H9 (cell line): ENCODE data around the gene ILDR2. TPM values are rescaled to one million over a fixed set of nuclear protein-coding genes. Genes with fewer than 3 reads are reported as not detected.

Experiments
- DNase-seq: peaks from one replicate; pipeline ENCODE4 v3.0.0-alpha.2; 2017
- H2AFZ ChIP-seq: one replicate; pipeline ENCODE4 v1.6.1; 2013; ENCODE audit warnings: mild to moderate bottlenecking, low read length, control low read depth, moderate library complexity
- H2AK5ac ChIP-seq: 2 replicates; pipeline ENCODE4 v1.6.1; 2013; ENCODE audit warnings: low read length, control low read depth, mixed read lengths; ENCODE audit not compliant: insufficient read length
- H2BK120ac ChIP-seq: one replicate; pipeline ENCODE4 v1.6.1; 2013; ENCODE audit warnings: low read depth, mild to moderate bottlenecking, low read length, control low read depth, inconsistent platforms; ENCODE audit not compliant: poor library complexity, severe bottlenecking
- H2BK12ac ChIP-seq: 2 replicates; pipeline ENCODE4 v1.6.1; 2013; ENCODE audit warnings: low read length, control low read depth, mixed read lengths, low read depth; ENCODE audit not compliant: insufficient read length
- H2BK15ac ChIP-seq: 2 replicates; pipeline ENCODE4 v1.6.1; 2013; ENCODE audit warnings: low read depth, low read length, control low read depth
- H2BK20ac ChIP-seq: one replicate; pipeline ENCODE4 v1.6.1; 2013; ENCODE audit warnings: low read depth, mild to moderate bottlenecking, low read length, control low read depth, inconsistent platforms; ENCODE audit not compliant: poor library complexity, severe bottlenecking
- H2BK5ac ChIP-seq: 2 replicates; pipeline ENCODE4 v1.6.1; 2013; ENCODE audit warnings: low read length, control low read depth, mixed read lengths; ENCODE audit not compliant: insufficient read length
- H3K14ac ChIP-seq: 2 replicates; pipeline ENCODE4 v1.6.1; 2013; ENCODE audit warnings: low read length, control low read depth; ENCODE audit not compliant: insufficient read depth
- H3K18ac ChIP-seq: 2 replicates; pipeline ENCODE4 v1.6.1; 2013; ENCODE audit warnings: low read depth, mild to moderate bottlenecking, mixed read lengths, low read length, control low read depth; ENCODE audit not compliant: insufficient read length
- H3K23ac ChIP-seq: 2 replicates; pipeline ENCODE4 v1.6.1; 2013; ENCODE audit warnings: low read length, control low read depth, mixed read lengths, low read depth; ENCODE audit not compliant: insufficient read length
- H3K23me2 ChIP-seq: 2 replicates; pipeline ENCODE4 v1.6.1; 2013; ENCODE audit warnings: low read depth, mild to moderate bottlenecking, mixed read lengths, low read length, control low read depth; ENCODE audit not compliant: insufficient read length, poor library complexity, severe bottlenecking
- H3K27ac ChIP-seq: 2 replicates; pipeline ENCODE4 v1.5.1; 2013; ENCODE audit warnings: low read length, control low read depth, mixed read lengths, low read depth; ENCODE audit not compliant: insufficient read length
- H3K27me3 ChIP-seq: 2 replicates; pipeline ENCODE4 v1.6.1; 2013; ENCODE audit warnings: low read length, control low read depth, inconsistent platforms; ENCODE audit not compliant: insufficient read depth
- H3K4ac ChIP-seq: 2 replicates; pipeline ENCODE4 v1.6.1; 2013; ENCODE audit warnings: low read depth, mild to moderate bottlenecking, control low read depth, inconsistent platforms, low read length, moderate library complexity
- H3K4me1 ChIP-seq: 2 replicates; pipeline ENCODE4 v1.6.1; 2013; ENCODE audit warnings: low read length, control low read depth, inconsistent platforms; ENCODE audit not compliant: insufficient read depth
- H3K4me2 ChIP-seq: 2 replicates; pipeline ENCODE4 v1.6.1; 2013; ENCODE audit warnings: low read length, control low read depth, mixed read lengths; ENCODE audit not compliant: insufficient read length, insufficient read depth
- H3K56ac ChIP-seq: 2 replicates; pipeline ENCODE4 v1.6.1; 2013; ENCODE audit warnings: low read depth, mild to moderate bottlenecking, mixed read lengths, low read length, control low read depth; ENCODE audit not compliant: insufficient read length
- H3K79me1 ChIP-seq: 2 replicates; pipeline ENCODE4 v1.6.1; 2013; ENCODE audit warnings: low read depth, mild to moderate bottlenecking, moderate library complexity, low read length, control low read depth, inconsistent platforms; ENCODE audit not compliant: insufficient read depth, poor library complexity, severe bottlenecking
- H3K79me2 ChIP-seq: 2 replicates; pipeline ENCODE4 v1.6.1; 2013; ENCODE audit warnings: low read length, control low read depth, inconsistent platforms; ENCODE audit not compliant: insufficient read depth
- H3K9ac ChIP-seq: 2 replicates; pipeline ENCODE4 v1.6.1; 2013; ENCODE audit warnings: low read length, control low read depth, mixed read lengths; ENCODE audit not compliant: insufficient read length; ENCODE audit errors: extremely low read depth
- H3K9me3 ChIP-seq: one replicate; pipeline ENCODE4 v1.6.1; 2013; ENCODE audit warnings: low read depth, low read length, inconsistent platforms; ENCODE audit not compliant: control insufficient read depth
- H3T11ph ChIP-seq: one replicate; pipeline ENCODE4 v1.6.1; 2013; ENCODE audit warnings: mild to moderate bottlenecking, low read length, control low read depth, inconsistent platforms
- H4K20me1 ChIP-seq: one replicate; pipeline ENCODE4 v1.6.1; 2013; ENCODE audit not compliant: control insufficient read depth, insufficient read length, insufficient read depth
- H4K5ac ChIP-seq: 2 replicates; pipeline ENCODE4 v1.6.1; 2013; ENCODE audit warnings: low read depth, mild to moderate bottlenecking, mixed read lengths, low read length, control low read depth; ENCODE audit not compliant: insufficient read length
- H4K8ac ChIP-seq: replicated peaks from 2 replicates; pipeline ENCODE4 v1.6.1; 2013; ENCODE audit warnings: low read length, control low read depth, mixed read lengths, low read depth; ENCODE audit not compliant: insufficient read length
- H4K91ac ChIP-seq: 2 replicates; pipeline ENCODE4 v1.6.1; 2013; ENCODE audit warnings: low read depth, mild to moderate bottlenecking, moderate library complexity, mixed read lengths, low read length, control low read depth; ENCODE audit not compliant: insufficient read length
- H3K27ac Mint-ChIP-seq, 3 experiments: 2 replicates in 2 of 3; 3 replicates in 1 of 3; pipeline ENCODE4 v1.8.0; 2020 to 2021; ENCODE audit warnings: mixed read lengths in 3 of 3, mild to moderate bottlenecking in 1 of 3, moderate library complexity in 1 of 3
- H3K27me3 Mint-ChIP-seq: 2 replicates; pipeline ENCODE4 v1.8.0; 2021; ENCODE audit warnings: low read depth, mild to moderate bottlenecking, moderate library complexity, mixed read lengths
- H3K36me3 Mint-ChIP-seq, 3 experiments: 2 replicates in 2 of 3; 3 replicates in 1 of 3; pipeline ENCODE4 v1.8.0; 2020 to 2021; ENCODE audit warnings: low read depth in 3 of 3, mixed read lengths in 3 of 3; ENCODE audit not compliant: insufficient read depth in 1 of 3
- H3K4me1 Mint-ChIP-seq, 2 experiments: 2 replicates each; pipeline ENCODE4 v1.8.0; 2020; ENCODE audit warnings: mixed read lengths in 2 of 2
- H3K4me3 Mint-ChIP-seq, 2 experiments: 2 replicates in 1 of 2; 3 replicates in 1 of 2; pipeline ENCODE4 v1.8.0; 2020 to 2021; ENCODE audit warnings: mild to moderate bottlenecking in 2 of 2, mixed read lengths in 2 of 2, moderate library complexity in 1 of 2
- H3K9me3 Mint-ChIP-seq, 2 experiments: 2 replicates in 1 of 2; 3 replicates in 1 of 2; pipeline ENCODE4 v1.8.0; 2020; ENCODE audit warnings: mild to moderate bottlenecking in 2 of 2, mixed read lengths in 2 of 2, moderate library complexity in 1 of 2
- WGBS: extraction: QIAGEN DNeasy Blood & Tissue Kit; methylation state at CpG from one replicate; pipeline ENCODE4 v1.1.7; 2013; ENCODE audit warnings: missing lambda C conversion rate, low lambda C conversion rate, mixed read lengths; ENCODE audit not compliant: insufficient read length; ENCODE audit errors: extremely low coverage; 5-methylcytosine and 5-hydroxymethylcytosine counted together
- total RNA-seq: library from RNA; stranded (reverse); gene quantifications from 2 replicates; pipeline ENCODE4 v1.2.1, GENCODE V29; 2021
- TF ChIP-seq, protein P1 (sequence below): fragments of 200-600 bp; sonication (generic); conservative IDR thresholded peaks from 3 replicates; pipeline ENCODE4 v1.8.0; 2021; ENCODE audit warnings: antibody characterized with exemption, mild to moderate bottlenecking

The ILDR2 gene
- total RNA-seq, 1 experiment from 2014 or later: 1.1 TPM

GRCh38 chr1:166906647-166907046 is 68.7 kb downstream of the ILDR2 start:
- Histone ChIP-seq H3K9ac (no peak overlapping the region), H4K91ac (no peak overlapping the region), H3K56ac (no peak overlapping the region), H2BK15ac (no peak overlapping the region), H3T11ph (no peak overlapping the region), H3K9me3 (peaks cover 4% of the 10 kb centered on the region), H3K27me3 (no peaks in the 10 kb centered on the region), H2BK12ac (no peak overlapping the region), H3K4ac (no peak overlapping the region), H3K14ac (no peak overlapping the region), H3K4me1 (no peaks in the 10 kb centered on the region), H3K4me2 (no peak overlapping the region), H3K79me2 (no peaks in the 10 kb centered on the region), H4K5ac (no peak overlapping the region), H3K23ac (no peak overlapping the region), H3K27ac (no peak overlapping the region), H2BK20ac (no peak overlapping the region), H2AK5ac (no peak overlapping the region), H4K8ac (no peak overlapping the region), H4K20me1 (no peaks in the 10 kb centered on the region), H2BK120ac (no peak overlapping the region), H3K18ac (no peak overlapping the region), H3K79me1 (no peaks in the 10 kb centered on the region), H2BK5ac (no peak overlapping the region), H3K23me2 (no peaks in the 10 kb centered on the region), H2AFZ (no peak overlapping the region)
- Mint-ChIP-seq H3K4me3 (no peak overlapping the region), H3K27ac (no peak overlapping the region), H3K27me3 (no peaks in the 10 kb centered on the region), H3K36me3 (peaks cover 4 to 10% (median 6%) of the 10 kb centered on the region in 3 experiments; a peak in 6 of 7 replicates), H3K4me1 (no peaks in the 10 kb centered on the region), H3K9me3 (peaks cover 11 to 13% of the 10 kb centered on the region in 2 experiments)
- TF ChIP-seq, protein P1, sequence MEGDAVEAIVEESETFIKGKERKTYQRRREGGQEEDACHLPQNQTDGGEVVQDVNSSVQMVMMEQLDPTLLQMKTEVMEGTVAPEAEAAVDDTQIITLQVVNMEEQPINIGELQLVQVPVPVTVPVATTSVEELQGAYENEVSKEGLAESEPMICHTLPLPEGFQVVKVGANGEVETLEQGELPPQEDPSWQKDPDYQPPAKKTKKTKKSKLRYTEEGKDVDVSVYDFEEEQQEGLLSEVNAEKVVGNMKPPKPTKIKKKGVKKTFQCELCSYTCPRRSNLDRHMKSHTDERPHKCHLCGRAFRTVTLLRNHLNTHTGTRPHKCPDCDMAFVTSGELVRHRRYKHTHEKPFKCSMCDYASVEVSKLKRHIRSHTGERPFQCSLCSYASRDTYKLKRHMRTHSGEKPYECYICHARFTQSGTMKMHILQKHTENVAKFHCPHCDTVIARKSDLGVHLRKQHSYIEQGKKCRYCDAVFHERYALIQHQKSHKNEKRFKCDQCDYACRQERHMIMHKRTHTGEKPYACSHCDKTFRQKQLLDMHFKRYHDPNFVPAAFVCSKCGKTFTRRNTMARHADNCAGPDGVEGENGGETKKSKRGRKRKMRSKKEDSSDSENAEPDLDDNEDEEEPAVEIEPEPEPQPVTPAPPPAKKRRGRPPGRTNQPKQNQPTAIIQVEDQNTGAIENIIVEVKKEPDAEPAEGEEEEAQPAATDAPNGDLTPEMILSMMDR: no peak
- no CpG with 5 or more reads among the region's 3 CpGs for WGBS
- DNase-seq: no peak
